ENCODE measurements around the gene OR2L5. TPM values are rescaled to one million over a fixed set of nuclear protein-coding genes. Genes with fewer than 3 reads are reported as not detected.

The OR2L5 gene, protein sequence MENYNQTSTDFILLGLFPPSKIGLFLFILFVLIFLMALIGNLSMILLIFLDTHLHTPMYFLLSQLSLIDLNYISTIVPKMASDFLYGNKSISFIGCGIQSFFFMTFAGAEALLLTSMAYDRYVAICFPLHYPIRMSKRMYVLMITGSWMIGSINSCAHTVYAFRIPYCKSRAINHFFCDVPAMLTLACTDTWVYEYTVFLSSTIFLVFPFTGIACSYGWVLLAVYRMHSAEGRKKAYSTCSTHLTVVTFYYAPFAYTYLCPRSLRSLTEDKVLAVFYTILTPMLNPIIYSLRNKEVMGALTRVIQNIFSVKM
- not detected for total RNA-seq
- polyA plus RNA-seq (2013, experiment 1 of 2) = not detected
- not detected for polyA plus RNA-seq (2013, experiment 2 of 2)
- long read RNA-seq, experiment 1 = 0 reads
- long read RNA-seq, experiment 2 = 0 reads
- long read RNA-seq, experiment 3 = 0 reads
- long read RNA-seq, experiment 4 = 0 reads

DNA sequence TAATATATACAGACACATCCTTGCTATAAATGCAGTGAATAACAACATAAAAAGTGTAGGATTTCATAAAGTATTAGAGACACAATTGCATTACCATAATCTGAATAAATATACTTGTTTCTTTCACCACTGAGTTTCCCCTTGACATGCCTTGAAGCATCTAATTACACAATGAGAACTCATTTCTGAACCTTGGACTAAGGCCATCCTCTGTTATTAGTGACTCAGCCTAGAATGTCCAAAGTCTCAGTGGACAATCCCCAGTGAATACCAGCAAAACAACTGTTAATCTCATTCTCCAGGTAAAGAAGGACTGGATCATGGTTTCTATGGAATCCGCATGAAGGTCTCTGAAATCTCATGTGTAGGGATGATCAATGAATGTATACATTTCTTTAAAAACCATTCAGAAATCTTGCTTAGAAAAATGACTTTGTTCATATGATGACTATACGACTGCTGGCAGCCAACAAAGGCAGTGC, at the start of gene OR2L5:
OR2L5 (plus strand) TSS at position 432 of the 482 bp plus-strand sequence. CDS start 8,288 bp downstream, outside the sequence.
- 83 to 90% methylated on average over 1 to 2 of the region's 2 CpGs for WGBS, 2 experiments (ENCODE audit: insufficient coverage in 1 of 2, insufficient read length in 1 of 2)
- H3K36me3 Mint-ChIP-seq (ENCODE audit: low read depth) = no peaks in the 10 kb centered on the region
- no peaks in the 10 kb centered on the region for H3K27me3 Mint-ChIP-seq (ENCODE audit: insufficient read depth)
- H3K27me3 ChIP-seq (ENCODE audit: control insufficient read depth, insufficient read depth, low read length, poor library complexity, severe bottlenecking) = no peaks in the 10 kb centered on the region
- H3K4me1 Mint-ChIP-seq = no peaks in the 10 kb centered on the region
- peaks cover 73% of the 10 kb centered on the region for H3K9me3 ChIP-seq (ENCODE audit: control insufficient read depth, low read length)
- no peaks in the 10 kb centered on the region for H3K4me1 ChIP-seq (ENCODE audit: control insufficient read depth, insufficient read depth, low read length)
- H3K4me3 ChIP-seq (ENCODE audit: low read length) = no peak within 1 kb of the TSS
- no peaks in the 10 kb centered on the region for H3K36me3 ChIP-seq (ENCODE audit: control insufficient read depth, insufficient read depth, low read length)
- no peak for DNase-seq
- H3K4me3 Mint-ChIP-seq = no peak within 1 kb of the TSS
- TF ChIP-seq, protein P1, sequence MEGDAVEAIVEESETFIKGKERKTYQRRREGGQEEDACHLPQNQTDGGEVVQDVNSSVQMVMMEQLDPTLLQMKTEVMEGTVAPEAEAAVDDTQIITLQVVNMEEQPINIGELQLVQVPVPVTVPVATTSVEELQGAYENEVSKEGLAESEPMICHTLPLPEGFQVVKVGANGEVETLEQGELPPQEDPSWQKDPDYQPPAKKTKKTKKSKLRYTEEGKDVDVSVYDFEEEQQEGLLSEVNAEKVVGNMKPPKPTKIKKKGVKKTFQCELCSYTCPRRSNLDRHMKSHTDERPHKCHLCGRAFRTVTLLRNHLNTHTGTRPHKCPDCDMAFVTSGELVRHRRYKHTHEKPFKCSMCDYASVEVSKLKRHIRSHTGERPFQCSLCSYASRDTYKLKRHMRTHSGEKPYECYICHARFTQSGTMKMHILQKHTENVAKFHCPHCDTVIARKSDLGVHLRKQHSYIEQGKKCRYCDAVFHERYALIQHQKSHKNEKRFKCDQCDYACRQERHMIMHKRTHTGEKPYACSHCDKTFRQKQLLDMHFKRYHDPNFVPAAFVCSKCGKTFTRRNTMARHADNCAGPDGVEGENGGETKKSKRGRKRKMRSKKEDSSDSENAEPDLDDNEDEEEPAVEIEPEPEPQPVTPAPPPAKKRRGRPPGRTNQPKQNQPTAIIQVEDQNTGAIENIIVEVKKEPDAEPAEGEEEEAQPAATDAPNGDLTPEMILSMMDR (conservative IDR thresholded peaks at IDR 0.05) = no peak
- H3K27ac ChIP-seq (ENCODE audit: low read depth, low read length) = no peak within 1 kb of the TSS
- peaks cover 83% of the 10 kb centered on the region for H3K9me3 Mint-ChIP-seq
- H3K27ac Mint-ChIP-seq = no peak within 1 kb of the TSS
- no peak within 1 kb of the TSS for H3K9ac ChIP-seq (ENCODE audit: extremely low read depth, low read length, poor library complexity, severe bottlenecking)

DNA sequence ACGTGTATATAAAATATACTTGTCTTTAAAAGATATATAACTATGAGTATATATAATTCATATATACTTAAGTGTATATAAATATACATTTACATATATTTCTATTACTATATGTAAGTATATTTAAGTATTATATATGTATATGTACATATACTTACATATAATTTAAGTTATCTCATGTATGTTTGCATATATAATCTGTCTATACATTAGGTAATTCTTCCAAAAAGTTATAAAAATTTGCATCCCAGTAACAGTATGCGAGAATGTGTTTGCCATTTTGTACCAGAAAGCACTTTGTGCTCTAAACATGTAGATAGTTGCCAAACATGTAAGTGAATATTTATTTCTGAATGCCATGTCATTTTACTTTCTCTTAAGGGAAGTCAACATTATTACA, 48.5 kb upstream of the OR2L5 start, which contains the start of gene OR2AK2:
OR2AK2 (plus strand) TSS at position 301 of the 400 bp plus-strand sequence. CDS start 144 bp downstream, outside the sequence.
- Mint-ChIP-seq H3K9me3 (peaks cover 73% of the 10 kb centered on the region), H3K27ac (no peak within 1 kb of the TSS), H3K4me1 (no peaks in the 10 kb centered on the region), H3K27me3 (ENCODE audit: insufficient read depth) (no peaks in the 10 kb centered on the region), H3K36me3 (ENCODE audit: low read depth) (no peaks in the 10 kb centered on the region), H3K4me3 (no peak within 1 kb of the TSS)
- no peak for DNase-seq
- no peak within 1 kb of the TSS for H3K9ac ChIP-seq (ENCODE audit: extremely low read depth, low read length, poor library complexity, severe bottlenecking)
- H3K4me3 ChIP-seq (ENCODE audit: low read length) = no peak within 1 kb of the TSS
- H3K36me3 ChIP-seq (ENCODE audit: control insufficient read depth, insufficient read depth, low read length) = no peaks in the 10 kb centered on the region
- TF ChIP-seq, protein P1 (conservative IDR thresholded peaks at IDR 0.05) = no peak
- no peaks in the 10 kb centered on the region for H3K27me3 ChIP-seq (ENCODE audit: control insufficient read depth, insufficient read depth, low read length, poor library complexity, severe bottlenecking)
- H3K4me1 ChIP-seq (ENCODE audit: control insufficient read depth, insufficient read depth, low read length) = no peaks in the 10 kb centered on the region
- H3K9me3 ChIP-seq (ENCODE audit: control insufficient read depth, low read length) = peaks cover 60% of the 10 kb centered on the region
- H3K27ac ChIP-seq (ENCODE audit: low read depth, low read length) = no peak within 1 kb of the TSS
- WGBS, 2 experiments (ENCODE audit: insufficient coverage in 1 of 2, insufficient read length in 1 of 2) = 80 to 83% methylated on average over 1 of the region's 2 CpGs

DNA sequence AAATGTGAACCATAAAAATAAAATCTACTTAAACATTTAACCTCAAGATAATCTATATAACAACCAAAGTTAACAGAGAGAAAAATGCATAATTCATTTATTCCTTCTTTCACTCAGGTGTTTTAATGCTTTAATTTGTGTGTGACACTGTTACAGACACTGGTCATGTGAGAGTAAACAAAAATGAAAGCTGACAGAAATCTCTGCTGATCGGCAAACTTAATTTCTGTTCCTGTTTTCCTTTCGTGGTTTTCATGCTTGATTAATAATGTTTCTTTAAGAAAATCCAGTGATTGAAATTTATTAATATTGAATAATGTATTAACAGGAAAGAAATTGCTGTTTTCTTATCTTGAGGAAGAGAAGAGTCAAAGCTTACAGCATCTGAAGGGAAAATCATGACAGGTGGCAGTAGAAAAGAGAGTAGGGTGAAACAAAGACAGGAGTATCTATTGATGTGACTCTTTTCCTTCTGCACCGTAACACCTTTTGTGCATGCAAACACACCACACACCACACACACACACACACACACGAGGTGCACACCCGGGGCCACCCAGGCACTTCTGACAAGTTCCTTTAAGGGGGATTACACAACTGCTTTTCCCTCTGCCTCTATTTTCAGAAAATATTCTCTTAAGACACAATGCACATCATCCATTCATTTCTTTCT, 46.8 kb upstream of the OR2L5 start:
- Histone ChIP-seq H3K9me3 (ENCODE audit: control insufficient read depth, low read length) (peaks cover 64% of the 10 kb centered on the region), H3K4me3 (ENCODE audit: low read length) (no peak overlapping the region), H3K4me1 (ENCODE audit: control insufficient read depth, insufficient read depth, low read length) (no peaks in the 10 kb centered on the region), H3K27ac (ENCODE audit: low read depth, low read length) (no peak overlapping the region), H3K9ac (ENCODE audit: extremely low read depth, low read length, poor library complexity, severe bottlenecking) (no peak overlapping the region), H3K36me3 (ENCODE audit: control insufficient read depth, insufficient read depth, low read length) (no peaks in the 10 kb centered on the region), H3K27me3 (ENCODE audit: control insufficient read depth, insufficient read depth, low read length, poor library complexity, severe bottlenecking) (no peaks in the 10 kb centered on the region)
- H3K4me3 Mint-ChIP-seq = no peak overlapping the region
- WGBS, 2 experiments (ENCODE audit: insufficient coverage in 1 of 2, insufficient read length in 1 of 2) = 65 to 70% methylated on average over 2 to 4 of the region's 5 CpGs
- H3K4me1 Mint-ChIP-seq = no peaks in the 10 kb centered on the region
- H3K9me3 Mint-ChIP-seq = peaks cover 74% of the 10 kb centered on the region
- no peak overlapping the region for H3K27ac Mint-ChIP-seq
- no peak for DNase-seq
- no peaks in the 10 kb centered on the region for H3K27me3 Mint-ChIP-seq (ENCODE audit: insufficient read depth)
- no peaks in the 10 kb centered on the region for H3K36me3 Mint-ChIP-seq (ENCODE audit: low read depth)
- TF ChIP-seq, protein P1 (conservative IDR thresholded peaks at IDR 0.05) = no peak
